GM18951 (cell line): Measurements from ENCODE around the gene AADAT.
"Not testable (repeated sequence)": the region's sequence is repeated elsewhere in the genome, so short reads cannot be mapped to it uniquely, and the experiment has no call there.

ENCODE experiments used
- POLR2A ChIP-seq: IDR thresholded peaks from 4 replicates; pipeline ENCODE4 v1.6.1; 2011; ENCODE audit warnings: mild to moderate bottlenecking; ENCODE audit not compliant: insufficient read length, insufficient read depth; ENCODE audit errors: extremely low read depth
- in situ Hi-C: fragments of 300-500 bp; cut with MboI; formaldehyde crosslinking; loops from one replicate; pipeline ENCODE4 v1.12.0; 2022; ENCODE audit warnings: low sequenced_read_pairs, mixed read lengths, inconsistent platforms; ENCODE audit not compliant: unreplicated experiment

Gene AADAT

DNA sequence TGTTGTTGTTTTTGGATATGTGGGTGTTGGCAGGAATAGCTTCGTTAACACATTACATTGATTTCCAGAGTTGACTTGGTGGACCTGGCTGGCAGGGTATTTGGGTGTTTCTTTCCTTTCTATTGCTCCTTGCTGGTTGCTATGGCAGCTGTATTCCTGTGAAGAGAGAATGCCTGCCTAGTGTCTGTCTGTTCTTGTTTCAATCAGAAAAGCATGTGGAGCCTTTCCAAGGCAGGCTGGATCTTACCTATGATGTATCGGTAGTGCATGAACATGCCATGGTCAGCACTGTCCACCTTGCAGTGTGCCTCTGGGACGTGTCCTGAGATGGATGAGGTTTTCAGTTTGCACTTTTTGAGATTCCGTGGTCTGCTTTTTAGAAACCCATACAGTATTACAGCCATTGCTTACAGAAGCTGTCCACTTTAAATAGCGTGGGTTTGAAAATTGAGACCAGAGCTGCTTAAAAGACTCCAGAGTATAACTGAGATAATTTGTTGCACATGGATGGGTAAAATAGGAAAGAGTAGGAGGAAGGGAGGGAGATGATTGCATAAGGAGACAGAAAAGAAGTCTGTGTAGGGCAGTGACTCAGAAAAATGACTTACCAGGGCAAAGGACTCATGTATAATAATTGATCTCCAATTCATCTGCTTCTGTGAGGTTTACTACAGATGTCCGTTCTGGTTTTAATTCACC is 20.0 kb upstream of the AADAT start:
- in situ Hi-C loops: no loop called here
- TF ChIP-seq POLR2A: no peak

DNA sequence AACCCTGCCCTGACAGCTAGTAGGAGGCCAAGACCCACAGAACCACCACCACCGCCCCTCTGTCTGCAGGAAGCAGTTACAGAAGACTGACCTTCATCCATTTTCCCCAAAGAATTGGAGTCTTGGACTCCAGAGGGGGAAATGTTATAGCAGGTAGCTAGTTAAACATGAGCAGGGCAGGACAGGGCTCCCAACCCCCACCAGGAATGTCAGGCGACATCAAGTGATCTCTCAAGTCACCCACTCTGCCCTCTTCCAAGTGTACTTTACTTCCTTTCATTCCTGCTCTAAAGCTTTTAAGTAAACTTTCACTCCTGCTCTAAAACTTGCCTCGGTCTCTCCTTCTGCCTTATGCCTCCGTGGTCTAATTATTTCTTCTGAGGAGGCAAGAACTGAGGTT is 17.1 kb upstream of the AADAT start:
- no peak for TF ChIP-seq POLR2A
- in situ Hi-C loops: no loop called here

DNA sequence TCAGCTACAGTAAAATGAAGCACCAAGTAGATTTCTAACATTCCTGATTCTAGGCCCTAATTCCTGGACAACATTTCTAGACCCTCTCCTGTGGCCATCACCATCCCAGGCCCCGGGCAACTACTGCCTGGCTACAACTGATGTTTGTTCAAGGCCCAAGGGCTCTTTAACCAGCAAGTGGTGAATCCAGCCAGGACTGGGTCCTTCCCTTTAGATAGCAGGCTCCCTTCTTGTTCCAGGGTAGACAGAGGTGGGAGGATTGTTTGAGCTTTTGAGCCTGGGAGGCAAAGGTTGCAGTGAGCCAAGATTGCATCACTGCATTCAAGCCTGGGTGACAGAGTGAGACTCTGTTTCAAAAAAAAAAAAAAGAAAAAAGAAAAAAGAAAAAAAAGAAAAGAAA is 12.7 kb upstream of the AADAT start:
- no peak for TF ChIP-seq POLR2A
- in situ Hi-C loops: no loop called here

DNA sequence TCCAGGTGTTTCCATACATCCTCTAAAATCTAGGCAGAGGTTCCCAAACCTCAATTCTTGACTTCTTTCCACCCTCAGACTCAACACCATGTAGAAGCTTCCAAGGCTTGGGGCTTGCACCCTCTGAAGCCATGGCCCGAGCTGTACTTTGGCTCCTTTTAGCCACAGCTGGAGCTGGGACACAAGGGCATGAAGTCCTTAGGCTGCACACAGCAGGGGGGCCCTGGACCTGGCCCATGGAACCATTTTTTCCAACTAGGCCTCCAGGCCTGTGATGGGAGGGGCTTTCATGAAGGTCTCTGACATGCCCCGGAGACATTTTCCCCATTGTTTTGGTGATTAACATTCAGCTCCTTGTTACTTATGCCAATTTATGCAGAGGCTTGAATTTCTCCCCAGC is 8.4 kb upstream of the AADAT start:
- in situ Hi-C loops: not testable (repeated sequence)

DNA sequence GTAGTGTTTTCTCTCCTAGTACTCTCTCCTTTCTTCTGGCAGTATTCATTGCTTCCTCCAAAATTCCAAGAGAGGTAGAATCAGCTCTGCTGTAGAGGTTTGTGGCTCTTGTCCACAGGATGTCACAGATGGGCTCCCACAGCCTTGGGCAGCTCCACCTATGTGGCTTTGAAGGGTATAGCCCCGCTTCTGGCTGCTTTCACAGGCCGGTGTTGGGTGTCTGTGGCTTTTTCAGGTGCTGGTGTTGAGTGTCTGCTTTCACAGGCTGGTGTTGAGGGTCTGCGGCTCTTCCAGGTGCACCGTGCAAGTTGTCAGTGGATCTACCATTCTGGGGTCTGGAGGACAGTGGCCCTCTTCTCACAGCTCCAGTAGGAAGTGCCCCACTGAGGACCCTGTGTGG is 7.9 kb upstream of the AADAT start:
- in situ Hi-C loops: no loop called here
- no peak for TF ChIP-seq POLR2A

DNA sequence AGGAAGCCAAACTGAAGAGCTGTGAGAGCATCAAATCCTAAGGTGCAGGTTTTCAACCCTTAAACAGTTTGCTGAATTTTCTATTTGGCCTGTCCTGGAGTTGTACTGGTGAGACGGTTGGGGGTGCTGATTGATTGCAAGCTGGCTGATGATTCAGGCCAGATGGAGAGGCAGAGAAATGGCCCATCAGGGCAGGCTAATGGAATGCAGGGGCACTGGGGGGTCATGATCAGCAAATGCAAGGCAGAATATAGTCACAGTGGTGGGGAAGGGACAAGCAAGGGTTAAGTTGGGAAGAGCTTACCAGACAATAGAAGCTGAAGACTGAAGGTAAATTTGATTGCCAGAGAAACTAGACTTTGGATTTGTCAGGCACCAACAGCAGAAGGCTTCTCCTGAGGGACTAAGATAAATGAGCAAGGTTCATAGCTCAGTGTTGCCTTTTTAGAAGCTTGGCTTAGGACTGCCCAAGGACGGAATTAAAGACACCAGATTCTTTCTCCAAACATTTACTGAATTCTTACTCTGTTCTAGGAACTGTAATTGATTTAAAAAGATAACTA is 4.3 kb upstream of the AADAT start:
- in situ Hi-C loops: no loop called here
- no peak for TF ChIP-seq POLR2A

DNA sequence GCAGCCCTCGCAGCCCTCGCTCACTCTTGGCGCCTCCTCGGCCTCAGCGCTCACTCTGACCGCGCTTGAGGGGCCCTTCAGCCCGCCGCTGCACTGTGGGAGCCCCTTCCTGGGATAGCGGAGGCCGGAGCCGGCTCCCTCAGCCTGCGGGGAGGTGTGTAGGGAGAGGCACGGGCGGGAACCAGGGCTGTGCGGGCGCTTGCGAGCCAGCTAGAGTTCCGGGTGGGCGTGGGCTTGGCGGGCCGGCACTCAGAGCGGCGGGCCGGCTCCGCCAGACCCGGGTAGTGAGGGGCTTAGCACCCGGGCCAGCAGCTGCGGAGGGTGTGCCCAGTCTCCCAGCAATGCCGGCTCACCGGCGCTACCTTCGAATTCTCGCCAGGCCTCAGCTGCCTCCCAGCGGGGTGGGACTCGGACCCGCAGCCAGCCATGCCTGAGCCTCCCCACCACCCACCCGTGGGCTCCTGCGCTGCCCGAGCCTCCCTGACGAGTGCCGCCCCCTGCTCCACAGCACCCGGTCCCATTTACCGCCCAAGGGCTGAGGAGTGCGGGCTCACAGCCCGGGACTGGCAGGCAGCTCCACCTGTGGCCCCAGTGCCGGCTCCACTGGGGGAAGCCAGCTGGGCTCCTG is 1.4 kb upstream of the AADAT start:
- in situ Hi-C loops: no loop called here
- no peak for TF ChIP-seq POLR2A

DNA sequence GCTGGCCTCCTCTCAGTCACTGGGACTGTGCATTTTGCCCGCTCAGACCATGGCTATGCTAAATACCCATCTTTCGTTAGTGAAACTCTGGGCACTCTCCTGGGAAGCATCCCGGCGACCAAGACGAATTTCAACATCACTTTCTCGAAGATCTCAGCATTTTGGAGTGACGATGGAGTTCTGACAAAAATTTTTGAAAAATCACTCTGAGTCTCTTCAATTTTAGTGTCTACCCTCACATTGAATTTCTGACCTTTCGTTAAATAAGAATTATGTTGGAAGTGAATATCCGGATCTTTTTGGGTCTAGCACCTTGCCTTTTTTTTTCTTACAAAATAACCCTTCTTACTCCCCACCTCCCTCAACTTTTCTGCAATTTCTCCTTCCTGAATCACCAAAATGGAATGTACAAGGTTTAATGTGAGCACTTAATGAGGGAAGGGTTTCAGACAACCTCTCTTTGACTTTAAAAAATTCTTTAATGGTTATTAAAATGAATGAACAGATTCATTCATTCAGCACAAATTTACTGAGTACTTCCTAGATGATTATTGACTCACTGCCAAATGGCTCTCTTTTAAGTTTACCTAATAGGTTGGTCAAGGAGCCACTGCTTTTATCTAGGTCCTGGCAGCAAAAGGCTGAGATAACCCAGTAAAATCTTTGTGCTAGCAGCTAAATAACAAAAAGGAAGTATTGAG is 746 bp upstream of the AADAT start:
- in situ Hi-C loops: no loop called here
- TF ChIP-seq POLR2A: no peak

DNA sequence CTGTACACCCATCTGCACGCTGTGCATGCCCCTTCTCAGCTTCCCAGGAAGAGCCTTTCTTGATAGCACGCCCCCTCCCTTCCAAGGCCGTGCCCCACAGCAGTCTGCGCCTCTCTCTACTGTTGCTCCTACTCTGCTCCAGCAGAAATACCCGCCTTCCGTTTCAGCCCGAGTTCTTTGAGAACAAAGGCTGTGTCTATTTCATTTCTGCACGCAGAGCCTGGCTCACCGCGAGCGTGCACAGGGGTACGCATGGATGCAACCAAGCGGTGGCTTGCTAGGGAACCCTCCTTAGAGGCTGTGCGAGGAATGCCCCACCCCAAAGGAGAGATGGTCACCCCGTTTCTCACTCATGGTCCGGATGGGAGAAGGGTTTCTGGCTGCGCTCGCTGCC is 485 bp downstream of the AADAT start:
- in situ Hi-C loops: no loop called here
- no peak for TF ChIP-seq POLR2A

DNA sequence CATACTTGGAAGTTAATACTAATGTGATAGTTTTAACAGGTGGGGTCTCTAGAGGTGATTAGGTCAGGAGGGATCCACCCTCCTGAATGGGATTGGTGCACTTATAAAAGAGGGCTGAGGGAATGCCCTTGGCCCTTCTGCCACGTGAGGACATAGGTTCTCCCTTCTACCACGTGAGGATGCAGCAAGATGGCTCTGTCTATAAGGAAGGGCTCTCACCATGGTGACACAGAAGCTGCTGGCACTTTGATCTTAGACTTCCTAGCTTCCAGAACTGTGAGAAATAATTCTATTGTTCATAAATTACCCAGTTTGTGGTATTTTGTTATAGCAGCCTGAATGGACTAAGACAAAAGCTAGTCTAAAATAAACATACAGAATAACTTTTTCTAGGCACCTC is 1.0 kb downstream of the AADAT start:
- in situ Hi-C loops: no loop called here
- no peak for TF ChIP-seq POLR2A

DNA sequence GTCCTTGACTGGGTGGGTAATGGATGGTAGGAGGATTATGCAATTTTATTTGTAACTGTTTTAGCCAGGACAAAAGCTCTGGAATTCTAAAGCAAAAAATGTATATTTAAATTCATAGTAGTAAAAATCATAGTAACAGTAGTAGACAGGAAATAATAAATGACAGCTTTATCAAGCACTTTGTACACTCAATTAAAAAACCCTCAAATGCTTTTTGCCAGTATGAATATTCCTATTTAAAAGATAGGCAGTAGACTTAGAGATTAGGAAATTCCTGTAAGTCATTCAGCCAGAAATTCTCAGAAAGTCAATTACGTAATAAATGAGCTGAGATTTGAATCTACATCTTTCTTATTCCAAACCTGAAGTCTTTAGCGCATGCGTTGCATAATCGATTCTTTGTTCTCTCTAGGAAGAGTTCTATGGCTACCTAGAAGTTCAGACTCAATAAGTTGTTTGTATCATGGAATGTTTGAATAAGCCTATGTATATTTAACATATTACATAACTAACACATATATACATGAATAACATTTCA is 2.5 kb downstream of the AADAT start:
- no peak for TF ChIP-seq POLR2A
- in situ Hi-C loops: no loop called here

DNA sequence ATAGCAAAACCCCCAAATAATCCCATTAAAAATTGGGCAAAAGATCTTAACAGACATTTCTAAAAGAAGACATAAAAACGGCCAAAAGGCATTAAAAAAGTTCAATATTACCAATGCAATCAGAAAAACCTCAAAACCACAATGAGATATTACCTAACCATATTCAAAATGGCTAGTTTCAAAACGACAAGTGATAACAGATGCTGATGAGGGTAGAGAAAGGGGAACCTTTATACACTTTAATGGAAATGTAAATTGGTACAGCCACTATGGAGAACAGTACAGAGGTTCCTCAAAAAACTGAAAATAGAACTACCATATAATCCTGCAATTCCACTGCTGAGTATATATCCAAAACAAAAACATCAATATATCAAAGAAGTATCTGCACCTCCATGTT is 6.2 kb downstream of the AADAT start:
- TF ChIP-seq POLR2A: no peak
- in situ Hi-C loops: no loop called here

DNA sequence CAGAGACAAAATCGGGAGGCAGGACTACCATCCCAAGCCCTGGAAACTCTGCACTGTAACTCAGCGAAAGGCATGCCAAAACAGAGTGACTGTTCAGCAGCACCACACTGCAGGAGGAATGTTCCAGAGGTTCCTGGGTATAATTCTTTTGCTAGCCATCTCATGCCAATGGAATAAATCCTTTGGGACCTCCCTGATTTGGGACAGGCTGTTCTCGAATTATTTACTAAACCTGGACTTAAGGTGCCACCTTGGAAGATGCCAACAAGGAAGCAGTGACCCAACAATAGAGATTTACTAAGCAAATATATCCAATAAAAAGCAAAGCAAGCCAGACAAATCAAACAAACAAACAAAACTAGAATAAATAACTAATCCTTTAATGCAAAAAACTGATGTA is 9.3 kb downstream of the AADAT start:
- in situ Hi-C loops: no loop called here
- no peak for TF ChIP-seq POLR2A

DNA sequence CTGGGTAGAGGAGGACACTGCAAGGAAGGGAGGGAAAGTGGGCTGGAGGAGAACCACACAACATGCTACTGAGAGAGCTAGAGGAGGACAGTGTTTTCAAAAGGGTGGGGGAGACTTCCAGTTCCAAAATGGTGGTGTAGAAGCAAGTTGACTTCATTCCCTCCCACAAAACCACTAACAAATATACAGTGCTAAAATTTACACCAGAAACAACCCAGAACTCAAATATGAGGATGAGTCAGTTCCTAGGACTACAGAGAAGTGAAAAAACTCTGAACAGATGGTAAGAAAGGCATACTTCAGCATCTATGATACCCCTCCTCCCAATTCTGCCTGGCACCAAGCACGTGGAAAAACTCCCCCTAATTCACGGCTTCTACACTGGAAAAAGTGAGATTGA is 9.8 kb downstream of the AADAT start:
- TF ChIP-seq POLR2A: no peak
- in situ Hi-C loops: no loop called here
